OCI-LY3 (cell line): Measurements from ENCODE around the gene MAP3K7.

Experiments
- H2AFZ ChIP-seq: fragments of 200-600, 300-600 bp; shearing (Covaris generic); 2 replicates; pipeline ENCODE4 v1.6.0; 2014; ENCODE audit warnings: antibody characterized with exemption, low read depth, low read length
- H3K27ac ChIP-seq: fragments of 200-600, 300-600 bp; sonication (generic); 2 replicates; pipeline ENCODE4 v1.5.1; 2014; ENCODE audit warnings: mild to moderate bottlenecking, low read length, moderate library complexity, mixed read lengths
- H3K27me3 ChIP-seq: fragments of 200-600, 300-600 bp; sonication (generic); 2 replicates; pipeline ENCODE4 v1.6.1; 2014; ENCODE audit warnings: low read depth, low read length, mixed read lengths
- H3K36me3 ChIP-seq: fragments of 200-600, 300-600 bp; sonication (generic); replicated peaks from 2 replicates; pipeline ENCODE3; 2014; ENCODE audit warnings: low read depth, low read length, mixed read lengths
- H3K4me1 ChIP-seq: fragments of 300-600, 200-600 bp; sonication (generic); 2 replicates; pipeline ENCODE4 v1.6.1; 2014; ENCODE audit warnings: low read length, mixed read lengths
- H3K4me2 ChIP-seq: fragments of 200-600, 300-600 bp; sonication (generic); 2 replicates; pipeline ENCODE4 v1.6.1; 2014; ENCODE audit warnings: low read length, mixed read lengths
- H3K4me3 ChIP-seq: fragments of 300-600, 200-600 bp; sonication (generic); 2 replicates; pipeline ENCODE4 v1.5.1; 2014; ENCODE audit warnings: antibody characterized with exemption, mild to moderate bottlenecking, low read length, moderate library complexity
- H3K79me2 ChIP-seq: fragments of 300-600, 200-600 bp; shearing (Covaris generic); 2 replicates; pipeline ENCODE4 v1.6.1; 2014; ENCODE audit warnings: mild to moderate bottlenecking, low read length, mixed read lengths
- H3K9ac ChIP-seq: fragments of 300-600, 200-600 bp; shearing (Covaris generic); 2 replicates; pipeline ENCODE4 v1.6.0; 2014; ENCODE audit warnings: mild to moderate bottlenecking, low read length, moderate library complexity
- H3K9me3 ChIP-seq: fragments of 200-600, 300-600 bp; shearing (Covaris generic); 2 replicates; pipeline ENCODE4 v1.6.1; 2014; ENCODE audit warnings: low read length, mixed read lengths; ENCODE audit not compliant: insufficient read depth
- H4K20me1 ChIP-seq: fragments of 200-600, 300-600 bp; sonication (generic); 2 replicates; pipeline ENCODE4 v1.6.1; 2016; ENCODE audit warnings: low read length, mixed read lengths; ENCODE audit not compliant: insufficient read depth
- CTCF ChIP-seq: fragments of 200-600, 300-600 bp; sonication (generic); IDR thresholded peaks from 2 replicates; pipeline ENCODE4 v1.5.1; 2014; ENCODE audit warnings: antibody characterized with exemption, low read length, low read depth
- EZH2phosphoT487 ChIP-seq: fragments of 200-600 bp; shearing (Covaris generic); IDR thresholded peaks from 2 replicates; pipeline ENCODE4 v1.6.1; 2018; ENCODE audit warnings: antibody characterized with exemption, mixed run types, low read depth

The MAP3K7 gene

GRCh38 chr6:90484903-90485302 lies 102.0 kb downstream of the MAP3K7 start:
- Histone ChIP-seq H3K27ac (no peak overlapping the region), H3K27me3 (peaks cover 14% of the 10 kb centered on the region; the same call in 1 of the 2 replicates), H3K36me3 (no peaks in the 10 kb centered on the region), H3K9me3 (no peaks in the 10 kb centered on the region), H2AFZ (no peak overlapping the region), H3K4me1 (no peaks in the 10 kb centered on the region), H3K79me2 (no peaks in the 10 kb centered on the region), H3K4me3 (no peak overlapping the region), H3K9ac (no peak overlapping the region), H3K4me2 (no peak overlapping the region), H4K20me1 (no peaks in the 10 kb centered on the region)
- TF ChIP-seq EZH2phosphoT487 (no peak), CTCF (no peak)

- Histone ChIP-seq H3K4me1 (no peaks in the 10 kb centered on the region), H3K4me3 (no peak overlapping the region), H3K9me3 (no peaks in the 10 kb centered on the region), H3K27ac (no peak overlapping the region), H3K4me2 (no peak overlapping the region), H3K9ac (no peak overlapping the region), H4K20me1 (no peaks in the 10 kb centered on the region), H3K27me3 (peaks cover 15% of the 10 kb centered on the region; the same call in 1 of the 2 replicates), H3K36me3 (no peaks in the 10 kb centered on the region), H2AFZ (no peak overlapping the region), H3K79me2 (no peaks in the 10 kb centered on the region)
- TF ChIP-seq EZH2phosphoT487 (no peak), CTCF (no peak)
These were observed 102.5 kb downstream of the MAP3K7 start for GRCh38 chr6:90484385-90484784.

- peaks cover 15% of the 10 kb centered on the region; the same call in 1 of the 2 replicates for H3K27me3 ChIP-seq
- H2AFZ ChIP-seq: no peak overlapping the region
- H4K20me1 ChIP-seq: no peaks in the 10 kb centered on the region
- no peaks in the 10 kb centered on the region for H3K79me2 ChIP-seq
- no peaks in the 10 kb centered on the region for H3K36me3 ChIP-seq
- TF ChIP-seq CTCF (no peak), EZH2phosphoT487 (no peak)
- peaks cover 3% of the 10 kb centered on the region for H3K4me1 ChIP-seq
- H3K9me3 ChIP-seq: no peaks in the 10 kb centered on the region
- H3K27ac ChIP-seq: no peak overlapping the region
- H3K4me2 ChIP-seq: no peak overlapping the region
- H3K4me3 ChIP-seq: no peak overlapping the region
- no peak overlapping the region for H3K9ac ChIP-seq
These were observed 102.9 kb downstream of the MAP3K7 start for GRCh38 chr6:90483956-90484355.

GRCh38 chr6:90483116-90483839 lies 103.6 kb downstream of the MAP3K7 start:
- H3K4me1 ChIP-seq: peaks cover 10% of the 10 kb centered on the region
- H3K36me3 ChIP-seq: no peaks in the 10 kb centered on the region
- peaks cover 15% of the 10 kb centered on the region; the same call in 1 of the 2 replicates for H3K27me3 ChIP-seq
- TF ChIP-seq EZH2phosphoT487 (no peak), CTCF (no peak)
- H3K9me3 ChIP-seq: no peaks in the 10 kb centered on the region
- H3K4me3 ChIP-seq: no peak overlapping the region
- H3K27ac ChIP-seq: no peak overlapping the region
- H3K79me2 ChIP-seq: no peaks in the 10 kb centered on the region
- H4K20me1 ChIP-seq: no peaks in the 10 kb centered on the region
- no peak overlapping the region for H3K4me2 ChIP-seq
- H2AFZ ChIP-seq: no peak overlapping the region
- no peak overlapping the region for H3K9ac ChIP-seq
